SK-N-SH (cell line): Measurements from ENCODE around the gene OR5B17. TPM values are rescaled to one million over a fixed set of nuclear protein-coding genes. Genes with fewer than 3 reads are reported as not detected.

Source experiments
- CTCF ChIA-PET: fragments of 300-600, 350-600 bp; formaldehyde crosslinking; extraction: SDS; loops from one replicate; lab custom pipeline; 2021; lab: Yijun Ruan, JAX
- POLR2A ChIA-PET: fragments of 350-600 bp; sonication (Branson Sonifier 250); formaldehyde crosslinking; extraction: SDS; loops from one replicate; lab custom pipeline; 2020; ENCODE audit warnings: antibody characterized with exemption, inconsistent platforms; lab: Yijun Ruan, JAX
- DNase-seq: peaks from one replicate; pipeline ENCODE4 v3.0.0; 2012
- H2AFZ ChIP-seq: fragments of 200-600 bp; sonication (generic); 2 replicates; pipeline ENCODE4 v1.8.1; 2016; ENCODE audit warnings: antibody characterized with exemption, mild to moderate bottlenecking, low read depth
- H3F3A ChIP-seq: fragments of 200-600 bp; sonication (generic); replicated peaks from 2 replicates; pipeline ENCODE3; 2016; ENCODE audit warnings: antibody characterized with exemption, mild to moderate bottlenecking; ENCODE audit not compliant: insufficient read depth
- H3K27ac ChIP-seq, 2 experiments: fragments of 200-500 bp in 1 of 2; fragments of 200-600 bp in 1 of 2; sonication (Bioruptor generic) in 1 of 2; sonication (generic), shearing (Covaris generic) in 1 of 2; 2 replicates each; pipeline versions ENCODE4 v1.5.1 to v1.6.1; 2014 to 2016; ENCODE audit warnings: low read depth in 2 of 2, inconsistent platforms in 1 of 2, low read length in 1 of 2, mild to moderate bottlenecking in 1 of 2, mixed read lengths in 1 of 2
- H3K27me3 ChIP-seq: fragments of 200-600 bp; sonication (generic), shearing (Covaris generic); 2 replicates; pipeline ENCODE4 v1.6.1; 2016; ENCODE audit warnings: mixed run types; ENCODE audit not compliant: insufficient read depth
- H3K36me3 ChIP-seq, 2 experiments: fragments of 200-500 bp in 1 of 2; fragments of 200-600 bp in 1 of 2; sonication (Bioruptor generic) in 1 of 2; sonication (generic) in 1 of 2; replicated peaks in 1 of 2; 2 replicates each; pipeline versions ENCODE3 to v1.5.1; 2014 to 2016; ENCODE audit warnings: low read length in 1 of 2, mild to moderate bottlenecking in 1 of 2; ENCODE audit not compliant: insufficient read depth in 2 of 2, control insufficient read depth in 1 of 2
- H3K4me1 ChIP-seq, 2 experiments: fragments of 200-500 bp in 1 of 2; fragments of 200-600 bp in 1 of 2; sonication (Bioruptor generic) in 1 of 2; sonication (generic), shearing (Covaris generic) in 1 of 2; 2 replicates each; pipeline versions ENCODE4 v1.5.1 to v1.6.1; 2014 to 2016; ENCODE audit warnings: low read depth in 1 of 2, low read length in 1 of 2, mixed run types in 1 of 2; ENCODE audit not compliant: insufficient read depth in 2 of 2, control insufficient read depth in 1 of 2
- H3K4me2 ChIP-seq: fragments of 200-600 bp; sonication (generic), shearing (Covaris generic); 2 replicates; pipeline ENCODE4 v1.6.1; 2017; ENCODE audit warnings: mixed run types
- H3K4me3 ChIP-seq, 2 experiments: fragments of 200-500 bp in 1 of 2; fragments of 200-600 bp in 1 of 2; sonication (Bioruptor generic) in 1 of 2; sonication (generic), shearing (Covaris generic) in 1 of 2; 2 replicates each; pipeline versions ENCODE4 v1.5.1 to v1.8.1; 2014 to 2016; ENCODE audit warnings: low read depth in 2 of 2, inconsistent platforms in 1 of 2, low read length in 1 of 2, mild to moderate bottlenecking in 1 of 2, mixed read lengths in 1 of 2, moderate library complexity in 1 of 2
- H3K79me2 ChIP-seq: fragments of 200-600 bp; sonication (generic); 2 replicates; pipeline ENCODE4 v1.8.1; 2017; ENCODE audit warnings: mild to moderate bottlenecking; ENCODE audit not compliant: insufficient read depth
- H3K9ac ChIP-seq: fragments of 200-600 bp; sonication (generic); 2 replicates; pipeline ENCODE4 v1.6.1; 2017; ENCODE audit warnings: mixed run types
- H3K9me2 ChIP-seq: fragments of 200-600 bp; sonication (generic); 2 replicates; pipeline ENCODE4 v1.6.1; 2017; ENCODE audit warnings: mixed run types
- H3K9me3 ChIP-seq: fragments of 200-600 bp; sonication (generic); 2 replicates; pipeline ENCODE4 v1.6.1; 2017; ENCODE audit warnings: mixed run types, mild to moderate bottlenecking, moderate library complexity
- H4K20me1 ChIP-seq: fragments of 200-600 bp; sonication (generic); 2 replicates; pipeline ENCODE4 v1.6.1; 2017; ENCODE audit warnings: mild to moderate bottlenecking, mixed run types; ENCODE audit not compliant: insufficient read depth
- EP300 ChIP-seq, 2 experiments: IDR thresholded peaks; 2 replicates each; pipeline versions ENCODE4 v1.4.0 to v1.6.1; 2012; ENCODE audit warnings: borderline replicate concordance in 1 of 2, low read depth in 1 of 2, low read length in 1 of 2
- FOSL2 ChIP-seq: IDR thresholded peaks from 2 replicates; pipeline ENCODE4 v1.4.0; 2012; ENCODE audit warnings: low read depth, mild to moderate bottlenecking, moderate library complexity, borderline replicate concordance
- GABPA ChIP-seq: IDR thresholded peaks from 2 replicates; pipeline ENCODE4 v1.4.0; 2012; ENCODE audit warnings: low read depth, mild to moderate bottlenecking
- JUND ChIP-seq: IDR thresholded peaks from 2 replicates; pipeline ENCODE4 v1.4.0; 2012
- NRF1 ChIP-seq: IDR thresholded peaks from 2 replicates; pipeline ENCODE4 v1.6.1; 2012; ENCODE audit warnings: low read depth, mild to moderate bottlenecking, low read length
- TCF12 ChIP-seq: IDR thresholded peaks from 2 replicates; pipeline ENCODE4 v1.4.0; 2012
- WGBS: methylation state at CpG from one replicate; pipeline ENCODE4 v1.1.6; 2017; ENCODE audit warnings: low lambda C conversion rate; 5-methylcytosine and 5-hydroxymethylcytosine counted together
- polyA plus RNA-seq, 3 experiments: library from polyadenylated mRNA; depleted of rRNA; stranded (reverse); fragments of >200 nt; gene quantifications; 2 replicates each; pipeline ENCODE4 v1.2.3, GENCODE V29; 2012

OR5B17 gene
- polyA plus RNA-seq, 1 of the 3 experiments (the other 2 are of a cell fraction) = not detected

DNA sequence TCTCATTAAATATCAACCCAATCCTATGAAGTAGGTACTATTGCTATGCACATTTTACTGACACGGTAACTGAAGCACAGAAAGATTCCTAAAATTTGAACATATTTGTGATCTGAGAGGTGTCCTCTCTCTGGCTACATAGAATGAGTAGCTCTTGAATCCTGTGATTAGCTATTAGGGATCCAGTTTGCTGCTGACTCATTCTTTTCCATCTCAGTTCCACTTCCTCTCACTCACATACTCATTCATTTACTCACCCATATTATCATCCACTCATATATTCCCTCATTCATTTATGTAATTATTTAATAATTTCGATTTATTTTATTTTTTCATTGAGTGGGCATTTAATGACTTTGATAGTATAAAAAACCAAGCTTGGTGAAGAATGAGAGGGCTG, 42.7 kb downstream of the OR5B17 start:
- no peaks in the 10 kb centered on the region for H3K9me3 ChIP-seq
- CTCF ChIA-PET = interaction anchor here (0.9 kb wide), 1 partner anchor 11 kb away, joined by 3 read pairs; no protein-coding TSS in a partner anchor
- no peaks in the 10 kb centered on the region for H3K79me2 ChIP-seq
- WGBS = 0% methylated on average over 2 of the region's 2 CpGs
- H4K20me1 ChIP-seq = no peaks in the 10 kb centered on the region
- no peaks in the 10 kb centered on the region for H3K4me1 ChIP-seq
- H3K27ac ChIP-seq = peak overlapping the region in 1 of 2 experiments; percentile 64; a peak in 2 of 4 replicates
- POLR2A ChIA-PET = no interaction called here
- H3K4me3 ChIP-seq = no peak overlapping the region
- H2AFZ ChIP-seq = peak overlapping the region; percentile 71
- H3K9ac ChIP-seq = no peak overlapping the region; the same call in 1 of the 2 replicates
- H3K9me2 ChIP-seq = no peaks in the 10 kb centered on the region
- peaks cover 17% of the 10 kb centered on the region for H3F3A ChIP-seq
- TF ChIP-seq NRF1 (no peak), TCF12 (0 out of 2 replicates have a peak, but pooled peaks have one; percentile 12), FOSL2 (peak; percentile 48), GABPA (no peak), EP300 (IDR thresholded peaks at IDR 0.05; ENCODE audit: borderline replicate concordance in 1 of 2, low read depth in 1 of 2, low read length in 1 of 2) (peak in 1 of 2 experiments; percentile 17; a peak in 1 of 4 replicates), JUND (peak; percentile 40; the same call in 1 of the 2 replicates)
- no peaks in the 10 kb centered on the region for H3K36me3 ChIP-seq
- H3K27me3 ChIP-seq = no peaks in the 10 kb centered on the region
- peak overlapping the region; percentile 4; the same call in 1 of the 2 replicates for H3K4me2 ChIP-seq
- no peak for DNase-seq

Other genes with a start within 250 kb of the OR5B17 start
- not detected in 2 replicates for gene OR9I1, start 233.5 kb downstream of the OR5B17 start, polyA plus RNA-seq (2012; rRNA removed)
- gene OR9Q2, start 170.0 kb downstream of the OR5B17 start, polyA plus RNA-seq (2012; rRNA removed) = not detected in 2 replicates
- gene OR1S2, start 154.9 kb downstream of the OR5B17 start, polyA plus RNA-seq (2012; rRNA removed) = not detected in 2 replicates
- not detected in 2 replicates for gene OR1S1, start 146.3 kb downstream of the OR5B17 start, polyA plus RNA-seq (2012; rRNA removed)
- gene OR10Q1, start 130.2 kb downstream of the OR5B17 start, polyA plus RNA-seq (2012; rRNA removed) = not detected in 2 replicates
- gene OR10W1, start 90.8 kb downstream of the OR5B17 start, polyA plus RNA-seq (2012; rRNA removed) = not detected in 2 replicates
- not detected in 2 replicates for gene OR5B3, start 47.8 kb upstream of the OR5B17 start, polyA plus RNA-seq (2012; rRNA removed)
- not detected in 2 replicates for gene OR5B2, start 69.1 kb upstream of the OR5B17 start, polyA plus RNA-seq (2012; rRNA removed)
- gene OR5B12, start 83.2 kb upstream of the OR5B17 start, polyA plus RNA-seq (2012; rRNA removed) = not detected in 2 replicates
- not detected in 2 replicates for gene OR5B21, start 149.0 kb upstream of the OR5B17 start, polyA plus RNA-seq (2012; rRNA removed)
- 4.4 and 6.6 TPM in 2 replicates for gene LPXN, start 216.8 kb upstream of the OR5B17 start, polyA plus RNA-seq (2012; rRNA removed)
- gene ZFP91, start 220.0 kb upstream of the OR5B17 start, polyA plus RNA-seq (2012; rRNA removed) = 12.2 and 15.7 TPM in 2 replicates